ENCODE results near the gene SCUBE3. TPM values are rescaled to one million over a fixed set of nuclear protein-coding genes. Genes with fewer than 3 reads are reported as not detected.

Gene SCUBE3
- total and polyA plus RNA-seq, 2 donors (not counting 1 experiment from before 2014, with no cell fraction given): not detected

- DNase-seq: no peak
- no peak overlapping the region for H2AFZ ChIP-seq (ENCODE audit: insufficient read depth, low read depth, low read length, poor library complexity, severe bottlenecking)
- Mint-ChIP-seq H3K27me3 (peaks cover 6% of the 10 kb centered on the region), H3K4me3 (no peak overlapping the region), H3K27ac (no peak overlapping the region), H3K4me1 (no peaks in the 10 kb centered on the region), H3K9me3 (ENCODE audit: insufficient read depth) (no peaks in the 10 kb centered on the region)
- WGBS (ENCODE audit: insufficient coverage): 100% methylated on average over 1 of the region's 2 CpGs
- H3K9ac ChIP-seq (ENCODE audit: low read length): no peak overlapping the region
- CTCF ChIA-PET: interaction anchor here (0.9 to 3.6 kb wide), 2 partner anchors 18 kb away, joined by 3 to 15 read pairs; no protein-coding TSS in a partner anchor
- H3K4me3 ChIP-seq (ENCODE audit: control extremely low read depth in 1 of 5, extremely low read depth in 1 of 5, insufficient read depth in 1 of 5, low read depth in 2 of 5, low read length in 4 of 5): no peak overlapping the region
- POLR2A ChIA-PET: no interaction called here
- H3K4me2 ChIP-seq (replicated peaks; ENCODE audit: low read depth, low read length, poor library complexity, severe bottlenecking): no peak overlapping the region
- intact Hi-C loops (cut with micrococcal nuclease): no loop called here
- no peaks in the 10 kb centered on the region for H3K79me2 ChIP-seq (ENCODE audit: control insufficient read depth, insufficient read depth, low read length)
- no peak overlapping the region for H3K27ac ChIP-seq (ENCODE audit: low read length in 2 of 2)
- H3K27me3 ChIP-seq (replicated peaks in 1 of 4; ENCODE audit: control extremely low read depth in 1 of 4, control insufficient read depth in 3 of 4, insufficient read depth in 4 of 4, low read length in 3 of 4): peaks cover 0 to 14% (median under 1%) of the 10 kb centered on the region in 4 experiments
- H3K36me3 ChIP-seq (replicated peaks in 1 of 2; ENCODE audit: control extremely low read depth in 1 of 2, control insufficient read depth in 1 of 2, extremely low read depth in 1 of 2, insufficient read depth in 2 of 2, low read length in 1 of 2): no peaks in the 10 kb centered on the region
- ATAC-seq (ENCODE audit: low read depth): no peak
- no peaks in the 10 kb centered on the region for H3K9me3 ChIP-seq (ENCODE audit: control extremely low read depth in 1 of 3, control insufficient read depth in 2 of 3, insufficient read depth in 1 of 3, low read length in 2 of 3)
- TF ChIP-seq, protein P1, sequence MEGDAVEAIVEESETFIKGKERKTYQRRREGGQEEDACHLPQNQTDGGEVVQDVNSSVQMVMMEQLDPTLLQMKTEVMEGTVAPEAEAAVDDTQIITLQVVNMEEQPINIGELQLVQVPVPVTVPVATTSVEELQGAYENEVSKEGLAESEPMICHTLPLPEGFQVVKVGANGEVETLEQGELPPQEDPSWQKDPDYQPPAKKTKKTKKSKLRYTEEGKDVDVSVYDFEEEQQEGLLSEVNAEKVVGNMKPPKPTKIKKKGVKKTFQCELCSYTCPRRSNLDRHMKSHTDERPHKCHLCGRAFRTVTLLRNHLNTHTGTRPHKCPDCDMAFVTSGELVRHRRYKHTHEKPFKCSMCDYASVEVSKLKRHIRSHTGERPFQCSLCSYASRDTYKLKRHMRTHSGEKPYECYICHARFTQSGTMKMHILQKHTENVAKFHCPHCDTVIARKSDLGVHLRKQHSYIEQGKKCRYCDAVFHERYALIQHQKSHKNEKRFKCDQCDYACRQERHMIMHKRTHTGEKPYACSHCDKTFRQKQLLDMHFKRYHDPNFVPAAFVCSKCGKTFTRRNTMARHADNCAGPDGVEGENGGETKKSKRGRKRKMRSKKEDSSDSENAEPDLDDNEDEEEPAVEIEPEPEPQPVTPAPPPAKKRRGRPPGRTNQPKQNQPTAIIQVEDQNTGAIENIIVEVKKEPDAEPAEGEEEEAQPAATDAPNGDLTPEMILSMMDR (IDR thresholded peaks at IDR 0.05): no peak
- no peak for TF ChIP-seq EZH2 (IDR thresholded peaks at IDR 0.05; ENCODE audit: borderline replicate concordance, insufficient read depth, low read depth, low read length, poor library complexity, severe bottlenecking)
- H4K20me1 ChIP-seq (ENCODE audit: control insufficient read depth, insufficient read depth, low read length, poor library complexity, severe bottlenecking): no peaks in the 10 kb centered on the region
- H3K4me1 ChIP-seq (ENCODE audit: control insufficient read depth in 2 of 2, insufficient read depth in 2 of 2, low read length in 2 of 2): no peaks in the 10 kb centered on the region
These were observed 9.6 kb downstream of the SCUBE3 start for GRCh38 chr6:35223396-35223795.

- Histone ChIP-seq H3K79me2 (ENCODE audit: control insufficient read depth, insufficient read depth, low read length) (no peaks in the 10 kb centered on the region), H3K9me3 (ENCODE audit: control extremely low read depth in 1 of 3, control insufficient read depth in 2 of 3, insufficient read depth in 1 of 3, low read length in 2 of 3) (no peaks in the 10 kb centered on the region), H3K27me3 (replicated peaks in 1 of 4; ENCODE audit: control extremely low read depth in 1 of 4, control insufficient read depth in 3 of 4, insufficient read depth in 4 of 4, low read length in 3 of 4) (peaks cover 0 to 11% (median 0%) of the 10 kb centered on the region in 4 experiments), H3K9ac (ENCODE audit: low read length) (no peak overlapping the region), H3K36me3 (replicated peaks in 1 of 2; ENCODE audit: control extremely low read depth in 1 of 2, control insufficient read depth in 1 of 2, extremely low read depth in 1 of 2, insufficient read depth in 2 of 2, low read length in 1 of 2) (no peaks in the 10 kb centered on the region), H3K4me3 (ENCODE audit: control extremely low read depth in 1 of 5, extremely low read depth in 1 of 5, insufficient read depth in 1 of 5, low read depth in 2 of 5, low read length in 4 of 5) (no peak overlapping the region), H3K4me1 (ENCODE audit: control insufficient read depth in 2 of 2, insufficient read depth in 2 of 2, low read length in 2 of 2) (no peaks in the 10 kb centered on the region), H4K20me1 (ENCODE audit: control insufficient read depth, insufficient read depth, low read length, poor library complexity, severe bottlenecking) (no peaks in the 10 kb centered on the region), H3K27ac (ENCODE audit: low read length in 2 of 2) (no peak overlapping the region), H2AFZ (ENCODE audit: insufficient read depth, low read depth, low read length, poor library complexity, severe bottlenecking) (no peak overlapping the region), H3K4me2 (replicated peaks; ENCODE audit: low read depth, low read length, poor library complexity, severe bottlenecking) (no peak overlapping the region)
- DNase-seq: no peak
- no peak overlapping the region for H3K4me3 Mint-ChIP-seq
- ChIA-PET POLR2A (no interaction called here), CTCF (interaction anchor here (0.7 to 3.6 kb wide), 2 partner anchors 16 to 19 kb away, joined by 3 to 15 read pairs; no protein-coding TSS in a partner anchor)
- intact Hi-C loops (cut with micrococcal nuclease): no loop called here
- no peak for TF ChIP-seq EZH2 (IDR thresholded peaks at IDR 0.05; ENCODE audit: borderline replicate concordance, insufficient read depth, low read depth, low read length, poor library complexity, severe bottlenecking)
- TF ChIP-seq, protein P1 (IDR thresholded peaks at IDR 0.05): no peak
- no peaks in the 10 kb centered on the region for H3K4me1 Mint-ChIP-seq
- no peak overlapping the region for H3K27ac Mint-ChIP-seq
- 85% methylated on average over 4 of the region's 4 CpGs for WGBS (ENCODE audit: insufficient coverage)
- ATAC-seq (ENCODE audit: low read depth): no peak
- no peaks in the 10 kb centered on the region for H3K27me3 Mint-ChIP-seq
- no peaks in the 10 kb centered on the region for H3K9me3 Mint-ChIP-seq (ENCODE audit: insufficient read depth)
These were observed 11.0 kb downstream of the SCUBE3 start for GRCh38 chr6:35224720-35225119.

Data from B cell (primary cell).